Left cardiac atrium (tissue), 4 donors: ENCODE results near the gene PRSS38. TPM values are rescaled to one million over a fixed set of nuclear protein-coding genes. Genes with fewer than 3 reads are reported as not detected.

Experiments used
- ATAC-seq, 2 donors: fragments of 200-7000 bp; cut with Tn5 transposase; one replicate each; pipeline ENCODE4 v1.9.1; 2020; ENCODE audit warnings: mild to moderate bottlenecking in 2 of 2, moderate library complexity in 2 of 2
- DNase-seq: peaks from one replicate; pipeline ENCODE4 v3.0.0-alpha.2; 2020
- intact Hi-C, 2 donors: fragments of 100-400 bp; cut with DNase I; formaldehyde crosslinking; loops; one replicate each; pipeline versions ENCODE4 v1.14.1 to v1.15.1; 2022 to 2023
- total RNA-seq, 2 donors: library from RNA; stranded (reverse); fragmentation: NEBNext Ultra II Directional; extraction: Animal tissue kit (Norgen Biotek cat#: 25700); gene quantifications; one replicate each; pipeline ENCODE4 v1.2.1, GENCODE V29; 2021
- donor health status: DM: no; HTN: yes; CAD: no.
- donor health status: DM: no; HTN: yes; CAD: no; lungs with severe emphysema.
- donor health status: DM: yes; HTN: yes; CAD: no.
- donor health status: Dilated cardiomyopathy.

PRSS38 gene
- total RNA-seq, 2 donors from 2014 or later, result not detected

GRCh38 chr1:227777156-227777555, 38.3 kb upstream of the PRSS38 start:
- intact Hi-C loops, result no loop called here
- no peak for DNase-seq
- no peak for ATAC-seq

GRCh38 chr1:227777646-227778045, 37.8 kb upstream of the PRSS38 start:
- intact Hi-C loops, result no loop called here
- ATAC-seq (no peak), DNase-seq (no peak)

- ATAC-seq (peak in 1 of 2 donors; percentile 47), DNase-seq (no peak)
- intact Hi-C loops, result no loop called here
These were observed 37.0 kb upstream of the PRSS38 start for GRCh38 chr1:227778401-227778947.

GRCh38 chr1:227779021-227779441, 36.4 kb upstream of the PRSS38 start:
- peak in 1 of 2 donors; percentile 4 for ATAC-seq
- DNase-seq, result no peak
- intact Hi-C loops, result no loop called here

- DNase-seq, result no peak
- no peak for ATAC-seq
- intact Hi-C loops, result no loop called here
These were observed 35.8 kb upstream of the PRSS38 start for GRCh38 chr1:227779685-227780084.

- ATAC-seq (peak in 1 of 2 donors; percentile 10), DNase-seq (no peak)
- intact Hi-C loops, result no loop called here
These were observed 35.1 kb upstream of the PRSS38 start for GRCh38 chr1:227780101-227781044.

- intact Hi-C loops, result no loop called here
- no peak for DNase-seq
- no peak for ATAC-seq
These were observed 34.1 kb upstream of the PRSS38 start for GRCh38 chr1:227781314-227781930.

- intact Hi-C loops, result no loop called here
- ATAC-seq (no peak), DNase-seq (no peak)
These were observed 33.2 kb upstream of the PRSS38 start for GRCh38 chr1:227782226-227782625.

GRCh38 chr1:227785094-227785804, 30.2 kb upstream of the PRSS38 start:
- ATAC-seq, result no peak
- DNase-seq, result no peak
- intact Hi-C loops, result no loop called here

GRCh38 chr1:227785805-227786671, 29.4 kb upstream of the PRSS38 start:
- no peak for ATAC-seq
- DNase-seq, result no peak
- intact Hi-C loops, result no loop called here

- intact Hi-C loops, result no loop called here
- no peak for DNase-seq
- ATAC-seq, result peak; percentile 5 to 7
These were observed 28.6 kb upstream of the PRSS38 start for GRCh38 chr1:227786673-227787512.

- ATAC-seq, result peak; percentile 95 to 97
- peak; percentile 93 for DNase-seq
- intact Hi-C loops, result no loop called here
These were observed 27.8 kb upstream of the PRSS38 start for GRCh38 chr1:227787513-227788270.

GRCh38 chr1:227788271-227789083, 27.0 kb upstream of the PRSS38 start:
- intact Hi-C loops, result no loop called here
- DNase-seq (no peak), ATAC-seq (peak; percentile 61 to 84)

- intact Hi-C loops, result no loop called here
- no peak for ATAC-seq
- no peak for DNase-seq
These were observed 26.1 kb upstream of the PRSS38 start for GRCh38 chr1:227789084-227790033.

GRCh38 chr1:227790034-227790400, 25.5 kb upstream of the PRSS38 start:
- no peak for DNase-seq
- ATAC-seq, result no peak
- intact Hi-C loops, result no loop called here
